NCI-H2171 (cell line): ENCODE data around the gene CREB5.
"Not testable (repeated sequence)": the region's sequence is repeated elsewhere in the genome, so short reads cannot be mapped to it uniquely, and the experiment has no call there.

ENCODE experiments used
- DNase-seq: peaks from one replicate; lab custom pipeline; 2025; lab: John Stamatoyannopoulos, UW

Gene CREB5

GRCh38 chr7:28581351-28581750, 169.0 kb downstream of the CREB5 start:
- no peak for DNase-seq

- DNase-seq, result no peak
Observed at GRCh38 chr7:28582226-28582625, 169.9 kb downstream of the CREB5 start.

- DNase-seq, result no peak
Observed at GRCh38 chr7:28584235-28584634, 171.9 kb downstream of the CREB5 start.

- DNase-seq, result no peak
Observed at GRCh38 chr7:28586736-28587135, 174.4 kb downstream of the CREB5 start.

GRCh38 chr7:28587211-28587610, 174.9 kb downstream of the CREB5 start:
- DNase-seq, result no peak

GRCh38 chr7:28588602-28589001, 176.3 kb downstream of the CREB5 start:
- DNase-seq, result no peak

GRCh38 chr7:28591041-28591674, 178.8 kb downstream of the CREB5 start:
- no peak for DNase-seq

GRCh38 chr7:28591725-28592349, 179.5 kb downstream of the CREB5 start:
- no peak for DNase-seq

GRCh38 chr7:28592861-28593260, 180.5 kb downstream of the CREB5 start:
- no peak for DNase-seq

GRCh38 chr7:28595076-28595475, 182.8 kb downstream of the CREB5 start:
- DNase-seq, result no peak

- no peak for DNase-seq
Observed at GRCh38 chr7:28595801-28596200, 183.5 kb downstream of the CREB5 start.

- no peak for DNase-seq
Observed at GRCh38 chr7:28596245-28596935, 184.1 kb downstream of the CREB5 start.

GRCh38 chr7:28597284-28597683, 185.0 kb downstream of the CREB5 start:
- no peak for DNase-seq

- not testable (repeated sequence) for DNase-seq
Observed at GRCh38 chr7:28598037-28598436, 185.7 kb downstream of the CREB5 start.

GRCh38 chr7:28598586-28598985, 186.3 kb downstream of the CREB5 start:
- no peak for DNase-seq

GRCh38 chr7:28599411-28599810, 187.1 kb downstream of the CREB5 start:
- DNase-seq, result no peak

GRCh38 chr7:28602282-28602681, 190.0 kb downstream of the CREB5 start:
- DNase-seq, result no peak

GRCh38 chr7:28605427-28606085, 193.2 kb downstream of the CREB5 start:
- no peak for DNase-seq

- DNase-seq, result no peak
Observed at GRCh38 chr7:28606421-28606820, 194.1 kb downstream of the CREB5 start.

GRCh38 chr7:28607855-28608193, 195.5 kb downstream of the CREB5 start:
- DNase-seq, result no peak

- no peak for DNase-seq
Observed at GRCh38 chr7:28608237-28608656, 195.9 kb downstream of the CREB5 start.

GRCh38 chr7:28608731-28609130, 196.4 kb downstream of the CREB5 start:
- DNase-seq, result no peak

- DNase-seq, result no peak
Observed at GRCh38 chr7:28609608-28610007, 197.3 kb downstream of the CREB5 start.
